AG04450 (cell line): Measurements from ENCODE around the gene HEMK1. TPM values are rescaled to one million over a fixed set of nuclear protein-coding genes. Genes with fewer than 3 reads are reported as not detected.

Experiments
- CTCF ChIA-PET: fragments of 300-600, 350-600 bp; formaldehyde crosslinking; extraction: SDS; loops from one replicate; lab custom pipeline; 2022; ENCODE audit warnings: antibody characterized with exemption, inconsistent platforms; lab: Charles Lee
- POLR2A ChIA-PET: fragments of 350-600 bp; formaldehyde crosslinking; extraction: SDS; loops from one replicate; lab custom pipeline; 2021; ENCODE audit warnings: antibody characterized with exemption, inconsistent platforms; lab: Yijun Ruan, JAX
- DNase-seq: peaks from one replicate; pipeline ENCODE4 v3.0.0-alpha.2; 2011; ENCODE audit warnings: low read depth, low spot score
- H3K27ac ChIP-seq: one replicate; pipeline ENCODE4 v1.5.1; 2012; ENCODE audit warnings: low read depth, low read length, control low read depth
- H3K27me3 ChIP-seq: one replicate; pipeline ENCODE4 v1.6.0; 2012; ENCODE audit warnings: low read length; ENCODE audit not compliant: control insufficient read depth, insufficient read depth
- H3K4me3 ChIP-seq: 2 replicates; pipeline ENCODE4 v1.5.1; 2011; ENCODE audit warnings: mild to moderate bottlenecking, low read depth, low read length, control low read depth
- H3K9me3 ChIP-seq: 2 replicates; pipeline ENCODE4 v1.5.1; 2012; ENCODE audit warnings: low read length; ENCODE audit not compliant: control insufficient read depth, insufficient read depth
- polyA plus RNA-seq: library from polyadenylated mRNA; depleted of rRNA; stranded (reverse); fragments of >200 nt; gene quantifications from 2 replicates; pipeline ENCODE4 v1.2.3, GENCODE V29; 2011
- TF ChIP-seq, protein P1 (sequence below): IDR thresholded peaks from 2 replicates; pipeline ENCODE4 v1.5.1; 2011; ENCODE audit warnings: low read depth, low read length, control low read depth, inconsistent platforms

HEMK1 gene
- polyA plus RNA-seq, 1 experiment, result 12.1 TPM

DNA sequence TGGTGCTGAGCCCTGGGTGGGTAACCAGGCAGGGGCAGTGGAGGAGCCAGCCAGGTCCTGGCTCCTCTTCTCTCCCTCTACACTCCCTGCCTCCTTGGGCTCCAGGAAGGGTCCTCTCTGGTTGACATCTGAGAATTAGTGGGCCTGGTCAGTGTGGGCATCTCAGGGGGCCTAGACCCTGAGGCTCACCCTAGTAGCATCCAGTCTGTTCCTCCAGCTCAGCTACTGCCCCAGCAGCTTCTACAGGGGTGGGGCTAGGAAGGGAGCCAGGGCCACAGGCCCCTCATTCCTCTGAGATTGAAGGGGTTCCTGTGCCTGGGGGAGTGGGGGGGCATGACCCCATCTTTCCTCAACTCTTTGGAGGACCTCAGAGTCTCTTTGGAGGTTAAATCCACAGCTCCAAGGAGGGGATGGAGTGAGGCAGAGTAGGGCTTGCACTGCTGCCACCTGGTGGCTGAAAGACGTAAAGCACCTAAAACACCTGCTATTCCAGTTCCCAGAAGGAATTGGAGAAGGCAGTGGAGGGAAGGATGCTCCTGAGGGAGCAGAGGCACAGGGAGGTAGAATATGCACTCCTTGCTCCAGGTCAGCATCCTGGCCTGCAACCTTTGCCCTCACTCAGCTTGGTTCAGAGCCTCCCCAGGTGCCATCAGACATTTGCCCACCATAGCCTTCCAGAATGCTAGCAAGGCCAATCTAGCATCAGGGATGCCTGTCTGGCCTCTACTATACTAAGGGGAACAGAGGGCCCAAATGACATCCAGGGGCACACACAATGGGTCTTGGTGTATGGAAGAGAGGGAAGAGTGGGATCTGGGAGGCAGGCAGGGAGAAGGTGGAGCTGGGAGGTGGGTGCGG lies 26.9 kb upstream of the HEMK1 start:
- ChIA-PET POLR2A (no interaction called here), CTCF (interaction anchor here (0.5 to 3.1 kb wide), 39 partner anchors 8 to 343 kb away, joined by 3 to 76 read pairs (median 4); partner anchors contain the start of genes C3orf18, CYB561D2, NPRL2 and ZMYND10)
- Histone ChIP-seq H3K27ac (no peak overlapping the region), H3K9me3 (no peaks in the 10 kb centered on the region), H3K4me3 (no peak overlapping the region), H3K27me3 (peaks cover 34% of the 10 kb centered on the region)
- TF ChIP-seq, protein P1, sequence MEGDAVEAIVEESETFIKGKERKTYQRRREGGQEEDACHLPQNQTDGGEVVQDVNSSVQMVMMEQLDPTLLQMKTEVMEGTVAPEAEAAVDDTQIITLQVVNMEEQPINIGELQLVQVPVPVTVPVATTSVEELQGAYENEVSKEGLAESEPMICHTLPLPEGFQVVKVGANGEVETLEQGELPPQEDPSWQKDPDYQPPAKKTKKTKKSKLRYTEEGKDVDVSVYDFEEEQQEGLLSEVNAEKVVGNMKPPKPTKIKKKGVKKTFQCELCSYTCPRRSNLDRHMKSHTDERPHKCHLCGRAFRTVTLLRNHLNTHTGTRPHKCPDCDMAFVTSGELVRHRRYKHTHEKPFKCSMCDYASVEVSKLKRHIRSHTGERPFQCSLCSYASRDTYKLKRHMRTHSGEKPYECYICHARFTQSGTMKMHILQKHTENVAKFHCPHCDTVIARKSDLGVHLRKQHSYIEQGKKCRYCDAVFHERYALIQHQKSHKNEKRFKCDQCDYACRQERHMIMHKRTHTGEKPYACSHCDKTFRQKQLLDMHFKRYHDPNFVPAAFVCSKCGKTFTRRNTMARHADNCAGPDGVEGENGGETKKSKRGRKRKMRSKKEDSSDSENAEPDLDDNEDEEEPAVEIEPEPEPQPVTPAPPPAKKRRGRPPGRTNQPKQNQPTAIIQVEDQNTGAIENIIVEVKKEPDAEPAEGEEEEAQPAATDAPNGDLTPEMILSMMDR, result peak; percentile 91
- peak; percentile 41 for DNase-seq

DNA sequence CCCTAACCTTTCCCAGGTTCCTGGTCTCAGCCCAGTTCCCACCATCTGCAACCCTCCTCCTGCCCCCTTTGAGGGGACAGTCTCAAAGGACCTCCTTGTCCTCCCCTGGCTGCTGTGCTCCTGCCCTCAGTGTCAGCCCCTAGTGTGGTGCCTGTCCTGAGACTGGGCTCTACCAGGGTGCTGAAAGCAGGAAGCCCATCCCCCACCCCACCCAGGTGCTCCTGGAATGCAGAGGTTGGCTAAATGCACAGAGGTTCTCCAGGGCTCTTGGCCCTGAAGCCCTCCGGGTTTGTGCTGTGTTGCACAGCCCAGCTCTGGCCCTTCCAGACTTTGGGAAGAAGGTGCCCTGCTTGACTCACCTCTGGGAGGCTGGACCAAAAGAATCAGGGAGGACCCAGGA lies 23.5 kb upstream of the HEMK1 start:
- no peak for DNase-seq
- Histone ChIP-seq H3K9me3 (no peaks in the 10 kb centered on the region), H3K27ac (no peak overlapping the region), H3K27me3 (peaks cover 19% of the 10 kb centered on the region), H3K4me3 (no peak overlapping the region)
- TF ChIP-seq, protein P1, result no peak
- POLR2A ChIA-PET, result no interaction called here
- CTCF ChIA-PET, result interaction anchor here (0.7 to 1.2 kb wide), 2 partner anchors 42 to 198 kb away, joined by 7 read pairs; partner anchors contain the start of gene CACNA2D2

DNA sequence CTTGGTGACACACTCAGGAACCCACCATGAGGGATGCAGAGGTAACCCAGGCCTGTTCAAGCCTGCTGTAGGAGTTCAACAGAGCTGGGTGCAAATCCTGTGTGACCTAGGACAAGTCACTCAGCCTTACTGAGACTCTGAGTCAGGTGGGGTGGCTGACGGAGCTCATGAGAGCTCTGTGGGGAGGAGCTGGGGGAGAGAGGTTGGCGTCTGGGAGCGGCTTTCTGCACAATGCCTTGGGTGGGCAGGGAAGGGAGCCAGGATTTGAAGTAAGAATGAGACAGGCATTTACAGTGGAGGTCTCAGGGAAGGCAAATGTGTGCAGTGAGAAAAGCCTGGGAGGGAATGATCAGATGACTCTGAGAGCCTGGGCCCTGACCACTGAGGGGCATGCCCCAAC lies 20.1 kb upstream of the HEMK1 start:
- DNase-seq, result no peak
- POLR2A ChIA-PET, result no interaction called here
- Histone ChIP-seq H3K27me3 (peaks cover 13% of the 10 kb centered on the region), H3K4me3 (no peak overlapping the region), H3K9me3 (no peaks in the 10 kb centered on the region), H3K27ac (no peak overlapping the region)
- CTCF ChIA-PET, result interaction anchor here (0.7 to 4.9 kb wide), 11 partner anchors 9 to 201 kb away, joined by 3 to 53 read pairs (median 4); partner anchors contain the start of genes C3orf18, CISH, CYB561D2 and NPRL2
- TF ChIP-seq, protein P1, result no peak

DNA sequence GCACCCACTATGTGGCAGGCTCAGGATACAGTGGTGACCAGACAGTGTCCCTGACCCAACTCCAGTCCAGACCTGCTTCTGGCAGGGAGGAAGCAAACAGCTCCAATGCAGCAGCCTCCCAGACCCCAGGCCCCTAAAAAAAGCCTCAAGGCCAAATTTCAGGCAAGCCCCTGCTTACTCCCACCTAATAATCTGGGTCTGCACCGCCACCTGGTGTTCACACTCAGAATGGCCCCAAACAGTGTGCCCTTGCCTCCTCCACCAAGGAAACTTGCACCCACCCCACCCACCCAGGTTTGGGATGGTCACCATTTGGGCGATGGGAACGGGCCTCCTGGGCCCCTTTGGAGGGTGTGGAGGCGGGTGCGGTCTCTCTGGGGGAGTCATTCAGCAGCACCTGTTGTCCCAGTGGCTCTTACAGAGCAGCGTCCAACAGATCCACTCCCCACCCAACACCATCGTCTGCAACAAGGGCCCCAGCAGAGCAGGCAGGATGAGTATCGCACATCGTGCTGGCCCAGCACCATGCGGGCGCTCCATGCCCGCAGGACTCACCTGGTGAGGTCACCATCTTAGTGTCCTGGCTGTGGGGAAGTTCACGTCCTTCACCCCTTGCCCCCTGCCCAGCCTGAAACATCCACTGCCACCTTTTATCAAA lies 19.1 kb upstream of the HEMK1 start:
- ChIA-PET POLR2A (no interaction called here), CTCF (interaction anchor here (0.8 to 4.9 kb wide), 17 partner anchors 8 to 206 kb away, joined by 3 to 53 read pairs (median 4); partner anchors contain the start of genes C3orf18, CISH, CYB561D2 and MAPKAPK3)
- TF ChIP-seq, protein P1, result peak; percentile 73
- Histone ChIP-seq H3K9me3 (no peaks in the 10 kb centered on the region), H3K4me3 (no peak overlapping the region), H3K27me3 (peaks cover 14% of the 10 kb centered on the region), H3K27ac (no peak overlapping the region)
- DNase-seq, result no peak
